H1 (cell line): ENCODE results near the gene SPATS2L. TPM values are rescaled to one million over a fixed set of nuclear protein-coding genes. Genes with fewer than 3 reads are reported as not detected.

ENCODE experiments used
- CTCF ChIA-PET: fragments of 300-600 bp; sonication (Branson Sonifier 250); formaldehyde crosslinking; loops from one replicate; lab custom pipeline; 2021; ENCODE audit not compliant: partially characterized antibody; lab: Charles Lee
- POLR2A ChIA-PET: fragments of 300-600 bp; sonication (Branson Sonifier 250); formaldehyde crosslinking; loops from one replicate; lab custom pipeline; 2021; ENCODE audit warnings: inconsistent platforms; ENCODE audit not compliant: partially characterized antibody; lab: Charles Lee
- DNase-seq, 2 experiments: peaks; one replicate each; pipeline versions ENCODE4 v3.0.0 to v3.0.0-alpha.2; 2010 to 2022; ENCODE audit warnings: low spot score in 2 of 2, low read depth in 1 of 2, mixed read lengths in 1 of 2
- FAIRE-seq: peaks from 2 replicates; lab custom pipeline; 2011; peaks lifted over from hg19 to GRCh38; lab: Jason Lieb, UNC
- H2AFZ ChIP-seq: 2 replicates; pipeline ENCODE4 v1.8.1; 2012; ENCODE audit warnings: low read length, inconsistent platforms
- H2AK5ac ChIP-seq: 2 replicates; pipeline ENCODE4 v1.6.1; 2013; ENCODE audit warnings: low read depth, low read length
- H2BK120ac ChIP-seq: replicated peaks from 2 replicates; pipeline ENCODE3; 2013; ENCODE audit warnings: low read depth, low read length, inconsistent platforms
- H2BK12ac ChIP-seq: 2 replicates; pipeline ENCODE4 v1.6.1; 2013; ENCODE audit warnings: low read depth, low read length
- H2BK15ac ChIP-seq: 2 replicates; pipeline ENCODE4 v1.6.1; 2013; ENCODE audit warnings: low read length
- H2BK20ac ChIP-seq: 2 replicates; pipeline ENCODE4 v1.6.1; 2013; ENCODE audit warnings: low read length
- H2BK5ac ChIP-seq: 2 replicates; pipeline ENCODE4 v1.6.1; 2013; ENCODE audit warnings: low read depth, low read length
- H3K14ac ChIP-seq: 2 replicates; pipeline ENCODE4 v1.6.1; 2013; ENCODE audit warnings: inconsistent platforms; ENCODE audit not compliant: insufficient read length
- H3K18ac ChIP-seq: 2 replicates; pipeline ENCODE4 v1.6.1; 2013; ENCODE audit warnings: low read length; ENCODE audit errors: extremely low read depth
- H3K23ac ChIP-seq: 2 replicates; pipeline ENCODE4 v1.6.1; 2013; ENCODE audit warnings: inconsistent platforms; ENCODE audit not compliant: insufficient read length
- H3K23me2 ChIP-seq: 2 replicates; pipeline ENCODE4 v1.6.1; 2013; ENCODE audit warnings: low read depth, low read length
- H3K27ac ChIP-seq: 2 replicates; pipeline ENCODE4 v1.6.1; 2011; ENCODE audit warnings: low read depth, low read length, inconsistent platforms
- H3K27me3 ChIP-seq, 4 experiments: replicated peaks in 1 of 4; 1 replicate in 1 of 4; 2 replicates in 3 of 4; pipeline versions ENCODE4 v1.6.1 to v1.8.1; 2011 to 2013; ENCODE audit warnings: low read length in 3 of 4, mild to moderate bottlenecking in 3 of 4, inconsistent platforms in 2 of 4, mixed read lengths in 2 of 4, moderate library complexity in 1 of 4; ENCODE audit not compliant: control insufficient read depth in 3 of 4, insufficient read depth in 3 of 4; ENCODE audit errors: extremely low read depth in 1 of 4
- H3K36me3 ChIP-seq, 4 experiments: 2 replicates each; pipeline versions ENCODE4 v1.6.1 to v1.8.1; 2011 to 2013; ENCODE audit warnings: mild to moderate bottlenecking in 4 of 4, low read length in 3 of 4, moderate library complexity in 2 of 4, control low read depth in 1 of 4, inconsistent platforms in 1 of 4; ENCODE audit not compliant: insufficient read depth in 4 of 4, control insufficient read depth in 2 of 4
- H3K4ac ChIP-seq: replicated peaks from 2 replicates; pipeline ENCODE3; 2013; ENCODE audit warnings: low read length, low read depth, mixed read lengths, inconsistent platforms; ENCODE audit not compliant: insufficient read length
- H3K4me1 ChIP-seq, 4 experiments: replicated peaks in 1 of 4; 1 replicate in 1 of 4; 2 replicates in 3 of 4; pipeline versions ENCODE4 v1.6.1 to v1.8.1; 2011 to 2013; ENCODE audit warnings: low read length in 3 of 4, inconsistent platforms in 2 of 4, mixed read lengths in 1 of 4; ENCODE audit not compliant: insufficient read depth in 4 of 4, control insufficient read depth in 3 of 4
- H3K4me2 ChIP-seq, 2 experiments: 2 replicates each; pipeline versions ENCODE4 v1.6.1 to v1.8.1; 2011 to 2013; ENCODE audit warnings: low read depth in 2 of 2, low read length in 2 of 2, control low read depth in 1 of 2, inconsistent platforms in 1 of 2, mild to moderate bottlenecking in 1 of 2; ENCODE audit not compliant: insufficient read depth in 1 of 2
- H3K4me3 ChIP-seq, 4 experiments: fragments of 200-600, 300-600 bp in 1 of 4; sonication (generic), shearing (Covaris generic), sonication (Bioruptor Twin) in 1 of 4; 2 replicates each; pipeline versions ENCODE4 v1.5.1 to v1.8.1; 2011 to 2016; ENCODE audit warnings: low read length in 4 of 4, low read depth in 3 of 4, control low read depth in 2 of 4, inconsistent platforms in 2 of 4, mild to moderate bottlenecking in 2 of 4, mixed read lengths in 1 of 4, moderate library complexity in 1 of 4; ENCODE audit not compliant: insufficient read depth in 2 of 4; ENCODE audit errors: extremely low read depth in 1 of 4
- H3K56ac ChIP-seq: replicated peaks from 2 replicates; pipeline ENCODE3; 2013; ENCODE audit warnings: low read depth, mild to moderate bottlenecking, mixed read lengths, low read length, inconsistent platforms; ENCODE audit not compliant: insufficient read length
- H3K79me1 ChIP-seq: 2 replicates; pipeline ENCODE4 v1.6.1; 2013; ENCODE audit warnings: low read depth, low read length, control low read depth
- H3K79me2 ChIP-seq, 2 experiments: 2 replicates each; pipeline versions ENCODE4 v1.6.1 to v1.8.1; 2012 to 2013; ENCODE audit warnings: low read length in 2 of 2, mild to moderate bottlenecking in 2 of 2, inconsistent platforms in 1 of 2; ENCODE audit not compliant: insufficient read depth in 2 of 2, control insufficient read depth in 1 of 2
- H3K9ac ChIP-seq, 4 experiments: replicated peaks in 1 of 4; 1 replicate in 1 of 4; 2 replicates in 3 of 4; pipeline versions ENCODE4 v1.6.1 to v1.8.1; 2011 to 2013; ENCODE audit warnings: low read depth in 3 of 4, low read length in 3 of 4, control low read depth in 2 of 4, mild to moderate bottlenecking in 2 of 4, moderate library complexity in 2 of 4, inconsistent platforms in 1 of 4; ENCODE audit errors: extremely low read depth in 1 of 4
- H3K9me3 ChIP-seq, 2 experiments: 2 replicates each; pipeline versions ENCODE4 v1.6.1 to v1.8.1; 2012 to 2013; ENCODE audit warnings: mild to moderate bottlenecking in 2 of 2, moderate library complexity in 2 of 2, control low read depth in 1 of 2, inconsistent platforms in 1 of 2, low read depth in 1 of 2, low read length in 1 of 2, mixed read lengths in 1 of 2; ENCODE audit not compliant: insufficient read depth in 2 of 2
- H4K20me1 ChIP-seq, 2 experiments: replicated peaks in 1 of 2; 2 replicates each; pipeline versions ENCODE3 to v1.8.1; 2011 to 2013; ENCODE audit warnings: inconsistent platforms in 2 of 2, low read length in 2 of 2, mild to moderate bottlenecking in 1 of 2; ENCODE audit not compliant: insufficient read depth in 2 of 2, control insufficient read depth in 1 of 2
- H4K5ac ChIP-seq: 2 replicates; pipeline ENCODE4 v1.6.1; 2013; ENCODE audit warnings: low read length, low read depth, mixed read lengths, inconsistent platforms; ENCODE audit not compliant: insufficient read length
- H4K8ac ChIP-seq: 2 replicates; pipeline ENCODE4 v1.8.0; 2013; ENCODE audit warnings: mild to moderate bottlenecking, moderate library complexity, low read length, inconsistent platforms; ENCODE audit not compliant: insufficient read depth; ENCODE audit errors: extremely low read depth
- H4K91ac ChIP-seq: replicated peaks from 2 replicates; pipeline ENCODE3; 2013; ENCODE audit warnings: low read length, mixed read lengths, inconsistent platforms; ENCODE audit not compliant: insufficient read length
- FOSL1 ChIP-seq: IDR thresholded peaks from 2 replicates; pipeline ENCODE4 v1.6.1; 2011; ENCODE audit warnings: mild to moderate bottlenecking, low read depth, low read length, moderate library complexity; ENCODE audit not compliant: insufficient read depth
- RBBP5 ChIP-seq: IDR thresholded peaks from 2 replicates; pipeline ENCODE4 v1.7.1; 2012; ENCODE audit warnings: low read depth, mild to moderate bottlenecking, inconsistent platforms, low read length, moderate library complexity, borderline replicate concordance
- WGBS, 2 experiments: shearing (Covaris generic) in 1 of 2; methylation state at CpG; one replicate each; pipeline versions ENCODE4 v1.1.6 to v1.1.7; 2013 to 2015; ENCODE audit warnings: low lambda C conversion rate in 2 of 2, mixed read lengths in 2 of 2, inconsistent platforms in 1 of 2, low coverage in 1 of 2, missing lambda C conversion rate in 1 of 2; ENCODE audit not compliant: insufficient replicate concordance in 2 of 2, insufficient coverage in 1 of 2, insufficient read length in 1 of 2; ENCODE audit errors: extremely low coverage in 1 of 2, missing lambda C conversion rate in 1 of 2; 5-methylcytosine and 5-hydroxymethylcytosine counted together
- polyA plus RNA-seq, 7 experiments: library from polyadenylated mRNA; depleted of rRNA in 3 of 7; stranded (reverse) in 5 of 7; unstranded in 2 of 7; fragments of >200 nt in 5 of 7; fragments of 200-250 nt in 2 of 7; gene quantifications; 1 replicate in 5 of 7; 2 replicates in 1 of 7; 4 replicates in 1 of 7; pipeline versions ENCODE4 v1.2.1 to v1.2.3, GENCODE V29; 2011 to 2013; ENCODE audit warnings: missing spikeins in 2 of 7, mixed read lengths in 2 of 7
- total RNA-seq: library from RNA; stranded (reverse); fragmentation: NEBNext Ultra II Directional; extraction: Animal tissue kit (Norgen Biotek cat#: 25700); gene quantifications from 2 replicates; pipeline ENCODE4 v1.2.1, GENCODE V29; 2021

SPATS2L gene
- total and polyA plus RNA-seq, 2 of the 8 experiments (the other 6 are each of a cell fraction or from before 2014, with no cell fraction given) = 67.3 to 189 TPM

GRCh38 chr2:200498402-200499162 is 192.1 kb downstream of the SPATS2L start:
- no peak overlapping the region for H3K14ac ChIP-seq
- H2AFZ ChIP-seq = no peak overlapping the region
- no peaks in the 10 kb centered on the region; a peak in 1 of 7 replicates for H3K4me1 ChIP-seq
- H3K9me3 ChIP-seq = no peaks in the 10 kb centered on the region
- no peak overlapping the region for H4K5ac ChIP-seq
- no peak overlapping the region for H3K56ac ChIP-seq
- no peak overlapping the region for H2BK20ac ChIP-seq
- H3K9ac ChIP-seq = no peak overlapping the region
- H3K23me2 ChIP-seq = no peaks in the 10 kb centered on the region
- H2BK15ac ChIP-seq = no peak overlapping the region
- H3K36me3 ChIP-seq = no peaks in the 10 kb centered on the region
- no peak overlapping the region for H4K8ac ChIP-seq
- no peak overlapping the region for H2AK5ac ChIP-seq
- H2BK120ac ChIP-seq = no peak overlapping the region
- H4K91ac ChIP-seq = no peak overlapping the region
- TF ChIP-seq FOSL1 = no peak
- no peak for TF ChIP-seq RBBP5
- CTCF ChIA-PET = interaction anchor here (1.2 to 4.5 kb wide), 2 partner anchors 15 to 30 kb away, joined by 3 to 22 read pairs; no protein-coding TSS in a partner anchor
- no peak for DNase-seq
- POLR2A ChIA-PET = no interaction called here
- no peak overlapping the region for H3K4ac ChIP-seq
- no peak overlapping the region for H3K4me3 ChIP-seq
- H3K23ac ChIP-seq = no peak overlapping the region
- no peak overlapping the region for H2BK5ac ChIP-seq
- no peak for FAIRE-seq
- no peaks in the 10 kb centered on the region for H4K20me1 ChIP-seq
- H2BK12ac ChIP-seq = no peak overlapping the region
- H3K27me3 ChIP-seq = no peaks in the 10 kb centered on the region
- no peaks in the 10 kb centered on the region for H3K79me2 ChIP-seq
- H3K18ac ChIP-seq = no peak overlapping the region
- WGBS, 2 experiments = 82% methylated on average over 2 of the region's 2 CpGs; no CpG with 5 or more reads in 1 of the 2 experiments
- H3K27ac ChIP-seq = no peak overlapping the region
- H3K79me1 ChIP-seq = no peaks in the 10 kb centered on the region
- H3K4me2 ChIP-seq = no peak overlapping the region
